Inferior parietal cortex (tissue), 1 donor: ENCODE measurements around the gene ARV1.
A peak's percentile ranks its signal among the peaks of the same experiment; 100 is the strongest.

ENCODE experiments used
- DNase-seq: peaks from one replicate; pipeline ENCODE4 v3.0.0-alpha.2; 2016; ENCODE audit errors: extremely low spot score

Gene ARV1

GRCh38 chr1:230978491-230979388 lies at the start of gene ARV1, which contains the start of gene TTC13:
TSS of gene ARV1 (plus strand) at chr1:230979094. CDS start at chr1:230979106, 12 bp downstream.
TSS of gene TTC13 (minus strand) at chr1:230978861. CDS start at chr1:230978830, 31 bp downstream.
- peak; percentile 98 for DNase-seq

- DNase-seq, result no peak
Observed at GRCh38 chr1:230930986-230931385, 47.9 kb upstream of the ARV1 start.

- no peak for DNase-seq
Observed at GRCh38 chr1:230935852-230936251, 43.0 kb upstream of the ARV1 start.

- no peak for DNase-seq
Observed at GRCh38 chr1:230936475-230936874, 42.4 kb upstream of the ARV1 start.

GRCh38 chr1:230937371-230937770 lies 41.5 kb upstream of the ARV1 start:
- no peak for DNase-seq

GRCh38 chr1:230938924-230939368 lies 39.9 kb upstream of the ARV1 start:
- no peak for DNase-seq

- DNase-seq, result no peak
Observed at GRCh38 chr1:230939806-230940489, 38.9 kb upstream of the ARV1 start.

- peak; percentile 14 for DNase-seq
Observed at GRCh38 chr1:230940848-230941247, 38.0 kb upstream of the ARV1 start.

GRCh38 chr1:230943048-230943593 lies 35.8 kb upstream of the ARV1 start:
- no peak for DNase-seq

- DNase-seq, result no peak
Observed at GRCh38 chr1:230948301-230948700, 30.6 kb upstream of the ARV1 start.

GRCh38 chr1:230948903-230949302 lies 30.0 kb upstream of the ARV1 start:
- no peak for DNase-seq

GRCh38 chr1:230950404-230950803 lies 28.5 kb upstream of the ARV1 start:
- DNase-seq, result no peak

- DNase-seq, result no peak
Observed at GRCh38 chr1:230957580-230957989, 21.3 kb upstream of the ARV1 start.

- no peak for DNase-seq
Observed at GRCh38 chr1:230958370-230958769, 20.5 kb upstream of the ARV1 start.

GRCh38 chr1:230964896-230965295 lies 14.0 kb upstream of the ARV1 start:
- no peak for DNase-seq

GRCh38 chr1:230965535-230965934 lies 13.4 kb upstream of the ARV1 start:
- DNase-seq, result no peak

- no peak for DNase-seq
Observed at GRCh38 chr1:230966358-230966873, 12.5 kb upstream of the ARV1 start.

GRCh38 chr1:230970432-230970831 lies 8.5 kb upstream of the ARV1 start:
- DNase-seq, result no peak

- peak; percentile 22 for DNase-seq
Observed at GRCh38 chr1:230971771-230972170, 7.1 kb upstream of the ARV1 start.

- no peak for DNase-seq
Observed at GRCh38 chr1:230972855-230973271, 6.0 kb upstream of the ARV1 start.

- no peak for DNase-seq
Observed at GRCh38 chr1:230975636-230976035, 3.3 kb upstream of the ARV1 start.

- no peak for DNase-seq
Observed at GRCh38 chr1:230976360-230976759, 2.5 kb upstream of the ARV1 start.
